ENCODE data around the gene SMPD3.
A peak's percentile ranks its signal among the peaks of the same experiment; 100 is the strongest.

Gene SMPD3

GRCh38 chr16:68345958-68346635 lies 102.2 kb downstream of the SMPD3 start:
- TF ChIP-seq GATA1 (IDR thresholded peaks at IDR 0.05; ENCODE audit: low read depth, low read length) (no peak), POLR2A (IDR thresholded peaks at IDR 0.05; ENCODE audit: low read length) (no peak)
- no peak for DNase-seq

GRCh38 chr16:68345351-68345810 lies 102.9 kb downstream of the SMPD3 start:
- DNase-seq, result no peak
- TF ChIP-seq GATA1 (IDR thresholded peaks at IDR 0.05; ENCODE audit: low read depth, low read length) (no peak), POLR2A (IDR thresholded peaks at IDR 0.05; ENCODE audit: low read length) (no peak)

- TF ChIP-seq GATA1 (IDR thresholded peaks at IDR 0.05; ENCODE audit: low read depth, low read length), result no peak
- no peak for TF ChIP-seq POLR2A (IDR thresholded peaks at IDR 0.05; ENCODE audit: low read length)
- DNase-seq, result no peak
Measured at GRCh38 chr16:68344252-68344651, 104.1 kb downstream of the SMPD3 start.

GRCh38 chr16:68343137-68343536 lies 105.2 kb downstream of the SMPD3 start:
- TF ChIP-seq GATA1 (IDR thresholded peaks at IDR 0.05; ENCODE audit: low read depth, low read length) (no peak), POLR2A (IDR thresholded peaks at IDR 0.05; ENCODE audit: low read length) (no peak)

GRCh38 chr16:68342620-68343019 lies 105.7 kb downstream of the SMPD3 start:
- no peak for DNase-seq
- TF ChIP-seq GATA1 (IDR thresholded peaks at IDR 0.05; ENCODE audit: low read depth, low read length), result no peak
- no peak for TF ChIP-seq POLR2A (IDR thresholded peaks at IDR 0.05; ENCODE audit: low read length)

More at GRCh38 chr16:68343137-68343536, 105.2 kb downstream of the SMPD3 start:
- DNase-seq, result no peak

GRCh38 chr16:68339214-68339613 lies 109.1 kb downstream of the SMPD3 start:
- no peak for DNase-seq
- TF ChIP-seq POLR2A (IDR thresholded peaks at IDR 0.05; ENCODE audit: low read length) (no peak), GATA1 (IDR thresholded peaks at IDR 0.05; ENCODE audit: low read depth, low read length) (no peak)

- no peak for TF ChIP-seq POLR2A (IDR thresholded peaks at IDR 0.05; ENCODE audit: low read length)
- no peak for TF ChIP-seq GATA1 (IDR thresholded peaks at IDR 0.05; ENCODE audit: low read depth, low read length)
- DNase-seq, result no peak
Measured at GRCh38 chr16:68338326-68339119, 109.8 kb downstream of the SMPD3 start.

- no peak for DNase-seq
- TF ChIP-seq GATA1 (IDR thresholded peaks at IDR 0.05; ENCODE audit: low read depth, low read length) (no peak), POLR2A (IDR thresholded peaks at IDR 0.05; ENCODE audit: low read length) (no peak)
Measured at GRCh38 chr16:68335175-68335574, 113.1 kb downstream of the SMPD3 start.

GRCh38 chr16:68332411-68333121 lies 115.7 kb downstream of the SMPD3 start:
- DNase-seq, result no peak

GRCh38 chr16:68331879-68332410 lies 116.4 kb downstream of the SMPD3 start:
- TF ChIP-seq GATA1 (IDR thresholded peaks at IDR 0.05; ENCODE audit: low read depth, low read length) (no peak), POLR2A (IDR thresholded peaks at IDR 0.05; ENCODE audit: low read length) (no peak)
- no peak for DNase-seq

More at GRCh38 chr16:68332411-68333121, 115.7 kb downstream of the SMPD3 start:
- TF ChIP-seq GATA1 (IDR thresholded peaks at IDR 0.05; ENCODE audit: low read depth, low read length) (no peak), POLR2A (IDR thresholded peaks at IDR 0.05; ENCODE audit: low read length) (no peak)

GRCh38 chr16:68328860-68329390 lies 119.4 kb downstream of the SMPD3 start:
- TF ChIP-seq POLR2A (IDR thresholded peaks at IDR 0.05; ENCODE audit: low read length) (no peak), GATA1 (IDR thresholded peaks at IDR 0.05; ENCODE audit: low read depth, low read length) (no peak)
- DNase-seq, result no peak

- TF ChIP-seq GATA1 (IDR thresholded peaks at IDR 0.05; ENCODE audit: low read depth, low read length) (no peak), POLR2A (IDR thresholded peaks at IDR 0.05; ENCODE audit: low read length) (no peak)
- peak; percentile 83 to 90 for DNase-seq
Measured at GRCh38 chr16:68328151-68328859, 120.0 kb downstream of the SMPD3 start.

GRCh38 chr16:68324780-68325357 lies 123.4 kb downstream of the SMPD3 start:
- TF ChIP-seq GATA1 (IDR thresholded peaks at IDR 0.05; ENCODE audit: low read depth, low read length), result no peak
- TF ChIP-seq POLR2A (IDR thresholded peaks at IDR 0.05; ENCODE audit: low read length), result no peak
- DNase-seq, result no peak

Data from erythroblast (primary cell).